GM23338 (cell line): ENCODE measurements around the gene SFRP5. TPM values are rescaled to one million over a fixed set of nuclear protein-coding genes. Genes with fewer than 3 reads are reported as not detected.

Experiments used
- ATAC-seq: fragments of 200-7000 bp; cut with Tn5 transposase; 3 replicates; pipeline ENCODE4 v1.9.1; 2020
- DNase-seq: peaks from one replicate; pipeline ENCODE4 v3.0.0-alpha.2; 2015; ENCODE audit warnings: low spot score
- H2AFZ ChIP-seq: fragments of 200-600 bp; sonication (generic); 2 replicates; pipeline ENCODE4 v1.8.0; 2016; ENCODE audit warnings: antibody characterized with exemption, mild to moderate bottlenecking, moderate library complexity
- H3F3A ChIP-seq: fragments of 200-600 bp; sonication (generic); replicated peaks from 2 replicates; pipeline ENCODE4 v1.8.0; 2017; ENCODE audit warnings: antibody characterized with exemption, mixed run types, low read depth
- H3K27ac ChIP-seq: fragments of 200-600 bp; sonication (generic); 2 replicates; pipeline ENCODE4 v1.6.1; 2016; ENCODE audit warnings: low read depth
- H3K27me3 ChIP-seq: fragments of 200-600 bp; sonication (generic); 2 replicates; pipeline ENCODE4 v1.8.0; 2016; ENCODE audit warnings: mild to moderate bottlenecking, mixed run types, moderate library complexity; ENCODE audit not compliant: insufficient read depth
- H3K36me3 ChIP-seq: fragments of 200-600 bp; sonication (generic); 2 replicates; pipeline ENCODE4 v1.8.0; 2016; ENCODE audit warnings: mild to moderate bottlenecking; ENCODE audit not compliant: insufficient read depth
- H3K4me1 ChIP-seq: fragments of 200-600 bp; sonication (generic); 2 replicates; pipeline ENCODE4 v1.8.0; 2016; ENCODE audit warnings: mild to moderate bottlenecking, moderate library complexity; ENCODE audit not compliant: insufficient read depth
- H3K4me2 ChIP-seq: fragments of 200-600 bp; sonication (generic); 2 replicates; pipeline ENCODE4 v1.7.1; 2017; ENCODE audit warnings: mixed run types
- H3K4me3 ChIP-seq: fragments of 200-600 bp; sonication (generic); 2 replicates; pipeline ENCODE4 v1.6.1; 2016; ENCODE audit warnings: mixed run types
- H3K79me2 ChIP-seq: fragments of 200-600 bp; sonication (generic); replicated peaks from 2 replicates; pipeline ENCODE4 v1.8.0; 2017; ENCODE audit warnings: mild to moderate bottlenecking; ENCODE audit not compliant: insufficient read depth
- H3K9me2 ChIP-seq: fragments of 200-600 bp; sonication (generic); 2 replicates; pipeline ENCODE4 v1.8.0; 2017; ENCODE audit not compliant: insufficient read depth
- H4K20me1 ChIP-seq: fragments of 200-600 bp; sonication (generic); replicated peaks from 2 replicates; pipeline ENCODE4 v1.8.0; 2017; ENCODE audit warnings: mild to moderate bottlenecking; ENCODE audit not compliant: insufficient read depth
- H3K27ac Mint-ChIP-seq: 2 replicates; pipeline ENCODE4 v1.8.0; 2020; ENCODE audit warnings: inconsistent platforms, mild to moderate bottlenecking, moderate library complexity, mixed read lengths
- H3K27me3 Mint-ChIP-seq: 3 replicates; pipeline ENCODE4 v1.8.0; 2022; ENCODE audit warnings: low read depth, mild to moderate bottlenecking, moderate library complexity, mixed read lengths, inconsistent platforms; ENCODE audit not compliant: insufficient read depth, poor library complexity
- H3K36me3 Mint-ChIP-seq: 3 replicates; pipeline ENCODE4 v1.8.0; 2021; ENCODE audit warnings: low read depth, mild to moderate bottlenecking, inconsistent platforms, moderate library complexity, mixed read lengths
- H3K4me1 Mint-ChIP-seq: 3 replicates; pipeline ENCODE4 v1.8.0; 2020; ENCODE audit warnings: mild to moderate bottlenecking, inconsistent platforms, mixed read lengths
- H3K4me3 Mint-ChIP-seq: 3 replicates; pipeline ENCODE4 v1.8.0; 2021; ENCODE audit warnings: moderate library complexity, mild to moderate bottlenecking, inconsistent platforms, mixed read lengths
- H3K9me3 Mint-ChIP-seq: 3 replicates; pipeline ENCODE4 v1.8.0; 2020; ENCODE audit warnings: moderate library complexity, mild to moderate bottlenecking, inconsistent platforms, mixed read lengths
- CREB1 ChIP-seq: fragments of 250-450 bp; sonication (Bioruptor Pico); IDR thresholded peaks from 2 replicates; pipeline ENCODE4 v1.5.0; 2020; ENCODE audit warnings: low read depth, mild to moderate bottlenecking, moderate library complexity
- CTCF ChIP-seq, 2 experiments: fragments of 200-600 bp in 1 of 2; sonication (generic) in 1 of 2; conservative IDR thresholded peaks; 2 replicates each; pipeline versions ENCODE4 v1.5.1 to v1.6.1; 2016 to 2017; ENCODE audit warnings: antibody characterized with exemption in 2 of 2, low read depth in 2 of 2, mild to moderate bottlenecking in 2 of 2, moderate library complexity in 1 of 2
- EZH2 ChIP-seq: fragments of 200-600 bp; sonication (generic); IDR thresholded peaks from one replicate; pipeline ENCODE4 v1.8.0; 2017; ENCODE audit warnings: antibody characterized with exemption, mild to moderate bottlenecking, low read depth; ENCODE audit not compliant: unreplicated experiment
- JUNB ChIP-seq: IDR thresholded peaks from one replicate; pipeline ENCODE4 v1.6.1; 2016; ENCODE audit warnings: antibody characterized with exemption; ENCODE audit not compliant: unreplicated experiment
- NANOG ChIP-seq: IDR thresholded peaks from 2 replicates; pipeline ENCODE4 v1.6.1; 2016; ENCODE audit warnings: antibody characterized with exemption, borderline replicate concordance
- POLR2AphosphoS5 ChIP-seq: IDR thresholded peaks from 2 replicates; pipeline ENCODE4 v1.6.1; 2016; ENCODE audit warnings: antibody characterized with exemption, low read depth
- REST ChIP-seq: IDR thresholded peaks from one replicate; pipeline ENCODE4 v1.6.1; 2018; ENCODE audit warnings: antibody characterized with exemption; ENCODE audit not compliant: unreplicated experiment
- STAT1 ChIP-seq: IDR thresholded peaks from one replicate; pipeline ENCODE4 v1.6.1; 2016; ENCODE audit warnings: antibody characterized with exemption; ENCODE audit not compliant: unreplicated experiment
- ZNF114 ChIP-seq: fragments of 250-450 bp; sonication (Bioruptor Pico); IDR thresholded peaks from 2 replicates; pipeline ENCODE4 v1.5.0; 2020; ENCODE audit warnings: mild to moderate bottlenecking, moderate library complexity
- ZNF331 ChIP-seq: fragments of 250-450 bp; sonication (Bioruptor Pico); IDR thresholded peaks from 2 replicates; pipeline ENCODE4 v1.5.0; 2020; ENCODE audit warnings: low read depth, mild to moderate bottlenecking, moderate library complexity
- ZNF462 ChIP-seq: fragments of 250-450 bp; sonication (Bioruptor Pico); IDR thresholded peaks from 2 replicates; pipeline ENCODE4 v1.5.0; 2020; ENCODE audit warnings: mild to moderate bottlenecking, moderate library complexity
- polyA plus RNA-seq: library from polyadenylated mRNA; unstranded; fragments of >200 nt; fragmentation: Nextera tagmentation; extraction: Ambion mirVana; gene quantifications from 2 replicates; pipeline ENCODE4 v1.2.1, GENCODE V29; 2016
- total RNA-seq: library from RNA; depleted of rRNA; stranded (reverse); fragments of >200 nt; shearing (Covaris generic); gene quantifications from 2 replicates; pipeline ENCODE4 v1.2.3, GENCODE V29; 2014
- TF ChIP-seq, protein P1 (sequence below): IDR thresholded peaks from 2 replicates; pipeline ENCODE4 v1.6.1; 2016; ENCODE audit warnings: antibody characterized with exemption

SFRP5 gene
- total and polyA plus RNA-seq, 2 experiments from 2014 or later: 2.4 to 3.5 TPM

DNA sequence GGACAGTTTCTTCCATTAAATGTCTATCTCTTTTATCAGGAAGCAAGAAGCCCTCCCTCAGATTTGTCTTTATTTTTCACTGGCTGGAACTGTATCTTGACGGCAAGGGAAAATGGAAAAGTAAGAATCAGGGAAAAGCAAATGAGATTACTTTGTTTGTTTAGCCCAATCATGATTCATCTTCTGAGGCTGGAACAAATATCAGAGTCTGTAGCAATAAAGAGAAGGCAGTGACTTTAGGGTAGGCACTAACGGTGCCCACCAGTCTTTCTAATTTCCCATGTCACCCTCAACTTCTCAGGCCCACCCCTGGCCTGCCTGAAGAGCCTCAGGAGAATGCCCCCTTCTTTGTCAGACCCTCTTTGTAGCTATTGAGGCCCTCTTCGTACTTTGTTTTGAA lies 41.5 kb upstream of the SFRP5 start:
- Mint-ChIP-seq H3K4me1 (peaks cover 3% of the 10 kb centered on the region; the same call in 2 of the 3 replicates), H3K27ac (no peak overlapping the region), H3K27me3 (peaks cover 6% of the 10 kb centered on the region), H3K9me3 (no peaks in the 10 kb centered on the region), H3K4me3 (no peak overlapping the region), H3K36me3 (no peaks in the 10 kb centered on the region)
- Histone ChIP-seq H3K4me1 (no peaks in the 10 kb centered on the region), H3K27me3 (no peaks in the 10 kb centered on the region), H2AFZ (no peak overlapping the region), H3K4me2 (no peak overlapping the region), H3K9me2 (no peaks in the 10 kb centered on the region), H3K79me2 (no peaks in the 10 kb centered on the region), H4K20me1 (no peaks in the 10 kb centered on the region), H3F3A (no peaks in the 10 kb centered on the region), H3K36me3 (no peaks in the 10 kb centered on the region), H3K4me3 (no peak overlapping the region), H3K27ac (no peak overlapping the region)
- no peak for TF ChIP-seq POLR2AphosphoS5
- no peak for TF ChIP-seq EZH2
- no peak for TF ChIP-seq NANOG
- TF ChIP-seq REST: no peak
- no peak for TF ChIP-seq JUNB
- no peak for TF ChIP-seq ZNF331 (CRISPR knock-in tag)
- TF ChIP-seq ZNF114 (CRISPR knock-in tag): no peak
- no peak for TF ChIP-seq STAT1
- TF ChIP-seq CTCF (conservative IDR thresholded peaks at IDR 0.05; ENCODE audit: low read depth in 2 of 2): no peak
- TF ChIP-seq, protein P1, sequence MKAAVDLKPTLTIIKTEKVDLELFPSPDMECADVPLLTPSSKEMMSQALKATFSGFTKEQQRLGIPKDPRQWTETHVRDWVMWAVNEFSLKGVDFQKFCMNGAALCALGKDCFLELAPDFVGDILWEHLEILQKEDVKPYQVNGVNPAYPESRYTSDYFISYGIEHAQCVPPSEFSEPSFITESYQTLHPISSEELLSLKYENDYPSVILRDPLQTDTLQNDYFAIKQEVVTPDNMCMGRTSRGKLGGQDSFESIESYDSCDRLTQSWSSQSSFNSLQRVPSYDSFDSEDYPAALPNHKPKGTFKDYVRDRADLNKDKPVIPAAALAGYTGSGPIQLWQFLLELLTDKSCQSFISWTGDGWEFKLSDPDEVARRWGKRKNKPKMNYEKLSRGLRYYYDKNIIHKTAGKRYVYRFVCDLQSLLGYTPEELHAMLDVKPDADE: no peak
- no peak for TF ChIP-seq CREB1 (CRISPR knock-in tag)
- no peak for TF ChIP-seq ZNF462 (CRISPR knock-in tag)
- no peak for ATAC-seq
- DNase-seq: no peak
